ENCODE measurements around the gene SHC4.
A peak's percentile ranks its signal among the peaks of the same experiment; 100 is the strongest.

The SHC4 gene

GRCh38 chr15:48805591-48805990 lies 158.1 kb downstream of the SHC4 start:
- Histone ChIP-seq H3K4me1 (ENCODE audit: control insufficient read depth, insufficient read depth, low read length) (peaks cover 12% of the 10 kb centered on the region), H3K36me3 (ENCODE audit: control insufficient read depth, insufficient read depth, low read length, severe bottlenecking) (no peaks in the 10 kb centered on the region), H3K9me3 (ENCODE audit: control insufficient read depth, low read length) (no peaks in the 10 kb centered on the region), H3K9ac (ENCODE audit: low read length) (no peak overlapping the region), H3K27me3 (replicated peaks; ENCODE audit: control insufficient read depth, insufficient read depth, low read length) (no peaks in the 10 kb centered on the region), H3K4me3 (ENCODE audit: low read length) (no peak overlapping the region)
- DNase-seq (ENCODE audit: low read depth): no peak

- H3K9ac ChIP-seq (ENCODE audit: low read length): no peak overlapping the region
- H3K27me3 ChIP-seq (replicated peaks; ENCODE audit: control insufficient read depth, insufficient read depth, low read length): no peaks in the 10 kb centered on the region
- no peak for DNase-seq (ENCODE audit: low read depth)
- H3K4me3 ChIP-seq (ENCODE audit: low read length): no peak overlapping the region
- H3K36me3 ChIP-seq (ENCODE audit: control insufficient read depth, insufficient read depth, low read length, severe bottlenecking): no peaks in the 10 kb centered on the region
- H3K4me1 ChIP-seq (ENCODE audit: control insufficient read depth, insufficient read depth, low read length): peaks cover 16% of the 10 kb centered on the region
- H3K9me3 ChIP-seq (ENCODE audit: control insufficient read depth, low read length): no peaks in the 10 kb centered on the region
These were observed 159.8 kb downstream of the SHC4 start for GRCh38 chr15:48803877-48804276.

GRCh38 chr15:48802867-48803266 lies 160.9 kb downstream of the SHC4 start:
- Histone ChIP-seq H3K27me3 (replicated peaks; ENCODE audit: control insufficient read depth, insufficient read depth, low read length) (no peaks in the 10 kb centered on the region), H3K36me3 (ENCODE audit: control insufficient read depth, insufficient read depth, low read length, severe bottlenecking) (no peaks in the 10 kb centered on the region), H3K4me1 (ENCODE audit: control insufficient read depth, insufficient read depth, low read length) (peaks cover 16% of the 10 kb centered on the region), H3K4me3 (ENCODE audit: low read length) (no peak overlapping the region), H3K9me3 (ENCODE audit: control insufficient read depth, low read length) (no peaks in the 10 kb centered on the region), H3K9ac (ENCODE audit: low read length) (no peak overlapping the region)
- DNase-seq (ENCODE audit: low read depth): peak; percentile 80

GRCh38 chr15:48802257-48802656 lies 161.5 kb downstream of the SHC4 start:
- H3K4me1 ChIP-seq (ENCODE audit: control insufficient read depth, insufficient read depth, low read length): peaks cover 16% of the 10 kb centered on the region
- H3K9me3 ChIP-seq (ENCODE audit: control insufficient read depth, low read length): no peaks in the 10 kb centered on the region
- H3K4me3 ChIP-seq (ENCODE audit: low read length): no peak overlapping the region
- H3K27me3 ChIP-seq (replicated peaks; ENCODE audit: control insufficient read depth, insufficient read depth, low read length): no peaks in the 10 kb centered on the region
- H3K9ac ChIP-seq (ENCODE audit: low read length): no peak overlapping the region
- H3K36me3 ChIP-seq (ENCODE audit: control insufficient read depth, insufficient read depth, low read length, severe bottlenecking): no peaks in the 10 kb centered on the region
- no peak for DNase-seq (ENCODE audit: low read depth)

- Histone ChIP-seq H3K9ac (ENCODE audit: low read length) (peak overlapping the region; percentile 47), H3K36me3 (ENCODE audit: control insufficient read depth, insufficient read depth, low read length, severe bottlenecking) (no peaks in the 10 kb centered on the region), H3K4me3 (ENCODE audit: low read length) (no peak overlapping the region), H3K9me3 (ENCODE audit: control insufficient read depth, low read length) (no peaks in the 10 kb centered on the region), H3K27me3 (replicated peaks; ENCODE audit: control insufficient read depth, insufficient read depth, low read length) (no peaks in the 10 kb centered on the region), H3K4me1 (ENCODE audit: control insufficient read depth, insufficient read depth, low read length) (peaks cover 15% of the 10 kb centered on the region)
- DNase-seq (ENCODE audit: low read depth): peak; percentile 84
These were observed 162.8 kb downstream of the SHC4 start for GRCh38 chr15:48800811-48801455.

- Histone ChIP-seq H3K4me3 (ENCODE audit: low read length) (no peak overlapping the region), H3K9me3 (ENCODE audit: control insufficient read depth, low read length) (no peaks in the 10 kb centered on the region), H3K9ac (ENCODE audit: low read length) (peak overlapping the region; percentile 47), H3K4me1 (ENCODE audit: control insufficient read depth, insufficient read depth, low read length) (peaks cover 11% of the 10 kb centered on the region), H3K27me3 (replicated peaks; ENCODE audit: control insufficient read depth, insufficient read depth, low read length) (no peaks in the 10 kb centered on the region), H3K36me3 (ENCODE audit: control insufficient read depth, insufficient read depth, low read length, severe bottlenecking) (no peaks in the 10 kb centered on the region)
- no peak for DNase-seq (ENCODE audit: low read depth)
These were observed 163.5 kb downstream of the SHC4 start for GRCh38 chr15:48800245-48800644.

GRCh38 chr15:48798319-48798718 lies 165.4 kb downstream of the SHC4 start:
- Histone ChIP-seq H3K9me3 (ENCODE audit: control insufficient read depth, low read length) (no peaks in the 10 kb centered on the region), H3K4me3 (ENCODE audit: low read length) (no peak overlapping the region), H3K9ac (ENCODE audit: low read length) (no peak overlapping the region), H3K36me3 (ENCODE audit: control insufficient read depth, insufficient read depth, low read length, severe bottlenecking) (no peaks in the 10 kb centered on the region), H3K4me1 (ENCODE audit: control insufficient read depth, insufficient read depth, low read length) (peaks cover 19% of the 10 kb centered on the region), H3K27me3 (replicated peaks; ENCODE audit: control insufficient read depth, insufficient read depth, low read length) (no peaks in the 10 kb centered on the region)
- DNase-seq (ENCODE audit: low read depth): no peak

- peak; percentile 27 for DNase-seq (ENCODE audit: low read depth)
- Histone ChIP-seq H3K27me3 (replicated peaks; ENCODE audit: control insufficient read depth, insufficient read depth, low read length) (no peaks in the 10 kb centered on the region), H3K9me3 (ENCODE audit: control insufficient read depth, low read length) (no peaks in the 10 kb centered on the region), H3K9ac (ENCODE audit: low read length) (peak overlapping the region; percentile 48), H3K4me3 (ENCODE audit: low read length) (peak overlapping the region; percentile 65), H3K4me1 (ENCODE audit: control insufficient read depth, insufficient read depth, low read length) (peaks cover 19% of the 10 kb centered on the region), H3K36me3 (ENCODE audit: control insufficient read depth, insufficient read depth, low read length, severe bottlenecking) (no peaks in the 10 kb centered on the region)
These were observed 166.8 kb downstream of the SHC4 start for GRCh38 chr15:48796930-48797329.

- H3K4me1 ChIP-seq (ENCODE audit: control insufficient read depth, insufficient read depth, low read length): peaks cover 19% of the 10 kb centered on the region
- H3K4me3 ChIP-seq (ENCODE audit: low read length): peak overlapping the region; percentile 65
These were observed 167.2 kb downstream of the SHC4 start for GRCh38 chr15:48796521-48796920.

GRCh38 chr15:48795901-48796300 lies 167.8 kb downstream of the SHC4 start:
- Histone ChIP-seq H3K36me3 (ENCODE audit: control insufficient read depth, insufficient read depth, low read length, severe bottlenecking) (no peaks in the 10 kb centered on the region), H3K4me1 (ENCODE audit: control insufficient read depth, insufficient read depth, low read length) (peaks cover 18% of the 10 kb centered on the region), H3K9ac (ENCODE audit: low read length) (no peak overlapping the region), H3K9me3 (ENCODE audit: control insufficient read depth, low read length) (no peaks in the 10 kb centered on the region), H3K4me3 (ENCODE audit: low read length) (no peak overlapping the region), H3K27me3 (replicated peaks; ENCODE audit: control insufficient read depth, insufficient read depth, low read length) (no peaks in the 10 kb centered on the region)
- DNase-seq (ENCODE audit: low read depth): no peak

More at GRCh38 chr15:48796521-48796920, 167.2 kb downstream of the SHC4 start:
- Histone ChIP-seq H3K36me3 (ENCODE audit: control insufficient read depth, insufficient read depth, low read length, severe bottlenecking) (no peaks in the 10 kb centered on the region), H3K27me3 (replicated peaks; ENCODE audit: control insufficient read depth, insufficient read depth, low read length) (no peaks in the 10 kb centered on the region), H3K9me3 (ENCODE audit: control insufficient read depth, low read length) (no peaks in the 10 kb centered on the region), H3K9ac (ENCODE audit: low read length) (peak overlapping the region; percentile 48)
- DNase-seq (ENCODE audit: low read depth): no peak

GRCh38 chr15:48794697-48795134 lies 169.0 kb downstream of the SHC4 start:
- H3K4me3 ChIP-seq (ENCODE audit: low read length): no peak overlapping the region
- H3K9me3 ChIP-seq (ENCODE audit: control insufficient read depth, low read length): no peaks in the 10 kb centered on the region
- DNase-seq (ENCODE audit: low read depth): no peak
- H3K36me3 ChIP-seq (ENCODE audit: control insufficient read depth, insufficient read depth, low read length, severe bottlenecking): no peaks in the 10 kb centered on the region
- no peaks in the 10 kb centered on the region for H3K27me3 ChIP-seq (replicated peaks; ENCODE audit: control insufficient read depth, insufficient read depth, low read length)
- peaks cover 15% of the 10 kb centered on the region for H3K4me1 ChIP-seq (ENCODE audit: control insufficient read depth, insufficient read depth, low read length)
- H3K9ac ChIP-seq (ENCODE audit: low read length): no peak overlapping the region

- peaks cover 15% of the 10 kb centered on the region for H3K4me1 ChIP-seq (ENCODE audit: control insufficient read depth, insufficient read depth, low read length)
- H3K9ac ChIP-seq (ENCODE audit: low read length): no peak overlapping the region
- H3K27me3 ChIP-seq (replicated peaks; ENCODE audit: control insufficient read depth, insufficient read depth, low read length): no peaks in the 10 kb centered on the region
- H3K36me3 ChIP-seq (ENCODE audit: control insufficient read depth, insufficient read depth, low read length, severe bottlenecking): no peaks in the 10 kb centered on the region
- DNase-seq (ENCODE audit: low read depth): no peak
- H3K9me3 ChIP-seq (ENCODE audit: control insufficient read depth, low read length): no peaks in the 10 kb centered on the region
- no peak overlapping the region for H3K4me3 ChIP-seq (ENCODE audit: low read length)
These were observed 171.3 kb downstream of the SHC4 start for GRCh38 chr15:48792408-48792807.

All from adipocyte (in vitro differentiated cells).